ENCODE measurements around the gene UBQLN2.
A peak's percentile ranks its signal among the peaks of the same experiment; 100 is the strongest.
"Not testable (repeated sequence)": the region's sequence is repeated elsewhere in the genome, so short reads cannot be mapped to it uniquely, and the experiment has no call there.

UBQLN2 gene

DNA sequence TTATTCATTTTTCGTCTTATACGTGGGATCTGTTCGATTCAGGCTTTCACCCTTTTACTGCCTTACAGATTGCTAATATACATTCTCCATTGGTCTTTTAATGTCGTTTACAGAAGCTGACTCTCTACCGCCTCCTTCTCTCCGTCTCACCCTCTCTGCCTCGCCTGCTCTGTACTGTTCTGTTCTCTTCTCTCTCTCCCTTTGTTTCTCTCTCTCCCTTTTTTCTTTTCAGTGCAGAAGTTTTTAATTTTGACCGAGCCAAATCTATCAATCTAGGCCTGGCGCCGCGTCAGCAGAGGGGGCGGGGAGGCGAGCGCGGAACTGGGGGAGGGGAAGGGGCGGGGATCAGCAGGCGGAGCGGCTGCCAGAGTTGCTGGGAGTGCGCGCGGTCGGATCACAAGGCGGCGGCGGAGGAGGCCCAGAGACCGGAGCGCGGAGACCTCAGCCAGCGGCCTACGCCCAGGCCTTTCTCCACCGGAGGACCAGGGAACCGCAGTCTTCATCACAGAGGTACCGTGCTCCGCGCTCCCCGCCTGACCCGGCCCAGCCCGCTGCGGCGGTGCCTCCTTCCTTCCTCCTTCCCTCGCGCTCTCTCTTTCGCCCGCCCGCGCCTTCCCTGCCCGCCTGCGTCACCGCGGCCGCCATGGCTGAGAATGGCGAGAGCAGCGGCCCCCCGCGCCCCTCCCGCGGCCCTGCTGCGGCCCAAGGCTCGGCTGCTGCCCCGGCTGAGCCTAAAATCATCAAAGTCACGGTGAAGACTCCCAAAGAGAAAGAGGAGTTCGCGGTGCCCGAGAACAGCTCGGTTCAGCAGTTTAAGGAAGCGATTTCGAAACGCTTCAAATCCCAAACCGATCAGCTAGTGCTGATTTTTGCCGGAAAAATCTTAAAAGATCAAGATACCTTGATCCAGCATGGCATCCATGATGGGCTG, at the start of gene UBQLN2:
TSS of gene UBQLN2 (plus strand) at position 397 of the 931 bp plus-strand sequence. CDS start at position 644, 247 bp downstream.
- DNase-seq (ENCODE audit: low read depth in 2 of 2), result peak; percentile 64 to 72

DNA sequence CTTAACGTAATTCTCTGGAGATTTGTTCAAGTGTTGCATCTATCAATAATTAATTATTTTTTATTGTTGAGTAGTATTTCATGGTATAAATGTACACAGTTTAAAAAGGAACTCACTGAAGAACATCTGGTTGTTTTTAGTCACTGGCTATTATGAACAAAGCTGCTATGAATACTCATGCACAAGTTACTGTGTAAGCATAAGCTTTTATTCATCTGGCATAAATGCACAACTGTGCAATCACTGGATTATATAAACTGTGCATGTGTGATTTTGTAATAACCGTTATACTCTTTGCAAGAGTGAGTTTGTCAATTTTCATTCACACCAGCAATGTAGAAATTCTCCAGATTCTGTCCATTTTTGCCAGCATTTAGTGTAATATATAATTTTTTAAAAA, 43.8 kb upstream of the UBQLN2 start:
- no peak for DNase-seq (ENCODE audit: low read depth in 2 of 2)

DNA sequence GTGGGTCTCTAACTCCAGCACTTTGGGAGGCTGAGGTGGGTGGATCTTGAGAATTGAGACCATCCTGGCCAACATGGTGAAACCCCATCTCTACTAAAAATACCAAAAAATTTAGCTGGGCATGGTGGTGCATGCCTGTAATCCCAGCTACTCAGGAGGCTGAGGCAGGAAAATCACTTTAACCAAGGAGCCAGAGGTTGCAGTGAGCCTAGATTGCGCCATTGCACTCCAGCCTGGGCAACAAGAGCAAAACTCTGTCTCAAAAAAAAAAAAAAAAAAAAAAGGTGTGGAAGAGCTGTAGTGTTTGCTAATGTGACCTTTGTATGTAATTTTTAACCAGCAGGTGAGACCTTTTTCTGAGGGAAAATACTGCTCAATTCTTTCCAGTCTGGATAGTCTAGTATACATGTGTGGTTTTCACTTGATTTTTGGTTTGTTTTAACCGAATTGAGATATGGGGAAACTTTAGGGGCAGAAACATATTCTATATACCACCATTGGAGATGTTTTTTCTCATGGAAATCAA, 33.9 kb upstream of the UBQLN2 start:
- DNase-seq (ENCODE audit: low read depth in 2 of 2), result not testable (repeated sequence)

DNA sequence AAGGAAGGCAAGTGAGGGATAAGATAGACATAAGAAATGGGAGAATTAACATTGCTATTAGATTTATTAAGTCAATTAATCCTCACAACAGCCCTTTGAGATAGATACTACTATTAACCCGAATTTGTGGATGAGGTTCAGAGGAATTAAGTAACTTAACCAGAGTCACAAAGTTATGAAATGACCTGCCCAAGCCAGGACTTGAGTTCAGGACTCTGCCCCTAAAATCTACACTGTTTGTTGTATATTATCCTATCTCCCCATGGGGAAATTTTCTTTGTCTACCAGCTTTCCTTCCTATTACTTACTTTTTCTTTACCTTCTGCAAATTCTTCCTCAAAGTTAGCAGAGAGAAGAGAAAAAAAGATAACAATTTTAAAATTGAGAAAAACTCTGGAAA, 33.4 kb upstream of the UBQLN2 start:
- DNase-seq (ENCODE audit: low read depth in 2 of 2), result no peak

DNA sequence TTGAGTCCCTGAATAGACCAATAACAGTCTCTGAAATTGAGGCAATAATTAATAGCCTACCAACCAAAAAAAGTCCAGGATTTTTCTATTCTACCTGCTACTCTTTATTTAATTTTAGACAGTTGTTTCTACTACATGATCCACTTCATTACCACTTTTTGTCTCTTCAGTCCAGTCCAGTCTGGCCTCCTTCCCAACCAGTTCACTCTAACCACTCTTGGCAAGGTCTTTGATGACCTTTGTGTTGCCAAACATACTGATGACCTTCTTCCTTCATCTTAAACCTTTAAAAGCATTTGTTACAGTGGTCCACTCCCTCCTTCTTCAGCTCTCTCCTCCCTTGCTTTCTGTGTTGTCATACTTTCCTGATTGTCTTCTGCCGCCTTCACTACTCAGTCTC, 12.8 kb upstream of the UBQLN2 start:
- no peak for DNase-seq (ENCODE audit: low read depth in 2 of 2)

DNA sequence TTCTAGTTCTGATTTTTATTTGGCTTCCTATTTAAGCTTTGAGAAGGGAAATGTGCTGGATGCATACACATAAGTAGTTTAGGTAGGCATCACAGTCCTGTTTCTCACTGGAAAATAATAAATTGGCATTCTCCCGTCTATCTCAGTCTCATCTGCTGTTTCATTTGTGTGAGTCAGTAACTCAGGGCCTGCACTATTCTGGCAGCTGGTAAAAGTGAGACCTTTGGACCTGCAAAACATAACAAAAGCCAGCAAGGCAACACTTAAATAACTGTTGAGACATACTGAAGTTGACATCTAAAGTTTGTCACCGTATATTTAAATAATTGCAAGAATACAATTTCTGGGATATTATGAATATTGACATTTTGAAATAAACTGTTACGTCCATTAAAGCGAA, 8.6 kb upstream of the UBQLN2 start:
- no peak for DNase-seq (ENCODE audit: low read depth in 2 of 2)

DNA sequence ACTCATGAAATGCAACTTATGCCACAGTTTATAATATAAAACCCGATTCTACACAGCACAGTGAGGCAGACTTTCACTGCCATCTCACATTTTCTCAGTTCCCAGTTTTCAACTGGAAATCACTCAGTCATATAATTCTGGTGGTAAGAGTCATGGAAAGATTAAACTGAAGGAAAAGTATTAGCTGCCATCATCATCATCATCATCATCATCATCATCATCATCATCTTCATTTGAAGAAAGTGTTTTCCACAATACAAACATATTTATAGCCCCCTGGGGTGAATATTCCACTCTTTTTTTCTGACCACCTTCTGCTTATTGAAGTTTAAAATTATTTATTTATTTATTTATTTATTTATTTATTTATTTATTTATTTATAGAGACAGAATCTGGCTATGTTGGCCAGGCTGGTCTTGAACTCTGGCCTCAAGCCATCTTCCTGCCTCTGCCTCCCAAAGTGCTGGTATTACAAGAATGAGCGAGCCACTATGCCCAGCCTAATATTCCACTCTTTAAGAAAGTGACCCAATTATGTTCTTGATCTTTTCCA, 6.0 kb upstream of the UBQLN2 start:
- no peak for DNase-seq (ENCODE audit: low read depth in 2 of 2)

DNA sequence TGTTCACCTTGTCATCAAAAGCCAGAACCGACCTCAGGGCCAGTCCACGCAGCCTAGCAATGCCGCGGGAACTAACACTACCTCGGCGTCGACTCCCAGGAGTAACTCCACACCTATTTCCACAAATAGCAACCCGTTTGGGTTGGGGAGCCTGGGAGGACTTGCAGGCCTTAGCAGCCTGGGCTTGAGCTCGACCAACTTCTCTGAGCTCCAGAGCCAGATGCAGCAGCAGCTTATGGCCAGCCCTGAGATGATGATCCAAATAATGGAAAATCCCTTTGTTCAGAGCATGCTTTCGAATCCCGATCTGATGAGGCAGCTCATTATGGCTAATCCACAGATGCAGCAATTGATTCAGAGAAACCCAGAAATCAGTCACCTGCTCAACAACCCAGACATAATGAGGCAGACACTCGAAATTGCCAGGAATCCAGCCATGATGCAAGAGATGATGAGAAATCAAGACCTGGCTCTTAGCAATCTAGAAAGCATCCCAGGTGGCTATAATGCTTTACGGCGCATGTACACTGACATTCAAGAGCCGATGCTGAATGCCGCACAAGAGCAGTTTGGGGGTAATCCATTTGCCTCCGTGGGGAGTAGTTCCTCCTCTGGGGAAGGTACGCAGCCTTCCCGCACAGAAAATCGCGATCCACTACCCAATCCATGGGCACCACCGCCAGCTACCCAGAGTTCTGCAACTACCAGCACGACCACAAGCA, 898 bp downstream of the UBQLN2 start:
- no peak for DNase-seq (ENCODE audit: low read depth in 2 of 2)

DNA sequence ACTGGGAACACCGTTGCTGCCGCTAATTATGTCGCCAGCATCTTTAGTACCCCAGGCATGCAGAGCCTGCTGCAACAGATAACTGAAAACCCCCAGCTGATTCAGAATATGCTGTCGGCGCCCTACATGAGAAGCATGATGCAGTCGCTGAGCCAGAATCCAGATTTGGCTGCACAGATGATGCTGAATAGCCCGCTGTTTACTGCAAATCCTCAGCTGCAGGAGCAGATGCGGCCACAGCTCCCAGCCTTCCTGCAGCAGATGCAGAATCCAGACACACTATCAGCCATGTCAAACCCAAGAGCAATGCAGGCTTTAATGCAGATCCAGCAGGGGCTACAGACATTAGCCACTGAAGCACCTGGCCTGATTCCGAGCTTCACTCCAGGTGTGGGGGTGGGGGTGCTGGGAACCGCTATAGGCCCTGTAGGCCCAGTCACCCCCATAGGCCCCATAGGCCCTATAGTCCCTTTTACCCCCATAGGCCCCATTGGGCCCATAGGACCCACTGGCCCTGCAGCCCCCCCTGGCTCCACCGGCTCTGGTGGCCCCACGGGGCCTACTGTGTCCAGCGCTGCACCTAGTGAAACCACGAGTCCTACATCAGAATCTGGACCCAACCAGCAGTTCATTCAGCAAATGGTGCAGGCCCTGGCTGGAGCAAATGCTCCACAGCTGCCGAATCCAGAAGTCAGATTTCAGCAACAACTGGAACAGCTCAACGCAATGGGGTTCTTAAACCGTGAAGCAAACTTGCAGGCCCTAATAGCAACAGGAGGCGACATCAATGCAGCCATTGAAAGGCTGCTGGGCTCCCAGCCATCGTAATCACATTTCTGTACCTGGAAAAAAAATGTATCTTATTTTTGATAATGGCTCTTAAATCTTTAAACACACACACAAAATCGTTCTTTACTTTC, 1.8 kb downstream of the UBQLN2 start:
- DNase-seq (ENCODE audit: low read depth in 2 of 2), result no peak

DNA sequence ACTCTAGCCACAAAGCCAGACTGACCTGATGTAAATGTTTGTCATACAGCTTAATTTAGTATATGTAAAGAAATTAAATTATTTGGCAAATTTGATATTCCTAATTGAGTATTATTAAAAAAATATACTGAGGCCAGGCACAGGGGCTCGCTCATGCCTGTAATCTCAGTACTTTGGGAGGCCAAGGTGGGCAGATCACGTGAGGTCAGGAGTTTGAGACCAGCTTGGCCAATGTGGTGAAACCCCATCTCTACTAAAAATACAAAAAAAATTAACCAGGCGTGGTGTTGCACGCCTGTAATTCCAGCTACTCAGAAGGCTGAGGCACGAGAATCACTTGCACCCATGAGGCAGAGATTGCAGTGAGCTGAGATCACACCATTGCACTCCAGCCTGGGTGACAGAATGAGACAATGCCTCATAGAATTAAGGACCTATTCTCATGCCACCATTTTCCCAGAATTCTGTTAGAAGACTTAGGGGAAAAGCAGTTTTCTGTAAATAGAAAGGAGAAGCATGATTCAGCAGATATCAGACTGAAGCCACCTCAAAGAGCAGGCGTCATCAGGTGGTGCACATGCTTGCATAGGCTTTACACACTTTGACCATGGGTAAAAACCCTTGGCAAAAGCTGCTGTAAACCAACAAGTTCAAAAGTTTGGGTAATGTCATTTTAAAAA, 6.1 kb downstream of the UBQLN2 start:
- no peak for DNase-seq (ENCODE audit: low read depth in 2 of 2)

DNA sequence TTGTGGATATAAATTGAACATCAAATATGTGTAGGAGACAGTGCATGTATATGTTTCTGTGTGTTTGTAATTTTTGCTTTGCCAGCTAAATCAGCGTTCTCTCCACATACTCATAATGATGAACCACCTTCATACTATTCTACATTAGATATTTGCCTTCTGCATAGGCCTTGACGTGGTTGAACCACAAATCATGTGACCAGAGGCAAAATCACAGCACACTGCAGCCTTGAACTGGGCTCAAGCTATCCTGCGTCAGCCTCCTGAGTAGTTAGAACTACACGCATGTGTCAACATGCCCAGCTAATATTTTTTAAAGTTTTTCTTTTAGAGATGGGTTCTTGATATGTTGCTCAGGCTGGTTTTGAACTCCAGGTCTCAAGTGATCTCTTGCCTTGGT, 9.5 kb downstream of the UBQLN2 start:
- DNase-seq (ENCODE audit: low read depth in 2 of 2), result no peak

DNA sequence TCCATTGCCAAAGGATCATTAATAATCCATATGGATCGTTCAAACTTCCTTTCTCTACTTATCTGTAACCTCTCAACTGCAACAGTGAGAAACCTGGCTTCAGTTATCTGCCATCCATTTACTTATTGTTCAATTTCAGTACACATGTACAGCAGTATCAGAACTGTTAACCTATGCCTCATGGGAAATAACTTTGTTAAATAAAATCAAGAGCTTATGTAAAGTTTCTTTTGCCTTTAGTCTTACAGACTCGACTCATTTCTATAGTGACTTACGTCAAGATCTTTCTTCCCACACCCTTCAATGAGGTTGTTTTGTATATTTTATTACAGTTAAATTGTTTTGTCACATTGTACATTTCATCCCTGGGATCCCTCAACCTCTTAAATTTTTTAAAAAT, 11.4 kb downstream of the UBQLN2 start:
- no peak for DNase-seq (ENCODE audit: low read depth in 2 of 2)

DNA sequence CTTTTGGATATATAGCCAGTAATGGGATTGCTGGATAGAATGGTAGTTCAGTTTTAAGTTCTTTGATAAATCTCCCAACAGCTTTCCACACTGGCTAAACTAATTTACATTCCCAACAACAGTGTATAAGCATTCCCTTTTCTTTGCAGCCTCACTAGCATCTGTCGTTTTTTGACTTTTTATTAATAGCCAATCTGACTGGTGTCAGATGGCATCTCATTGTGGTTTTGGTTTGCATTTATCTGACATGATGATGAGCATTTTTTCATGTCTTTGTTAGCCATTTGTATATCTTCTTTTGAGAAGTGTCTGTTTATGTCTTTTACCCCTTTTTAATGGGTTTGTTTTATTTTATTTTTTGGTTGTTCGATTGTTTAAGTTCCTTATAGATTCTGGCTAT, 13.3 kb downstream of the UBQLN2 start:
- DNase-seq (ENCODE audit: low read depth in 2 of 2), result no peak

DNA sequence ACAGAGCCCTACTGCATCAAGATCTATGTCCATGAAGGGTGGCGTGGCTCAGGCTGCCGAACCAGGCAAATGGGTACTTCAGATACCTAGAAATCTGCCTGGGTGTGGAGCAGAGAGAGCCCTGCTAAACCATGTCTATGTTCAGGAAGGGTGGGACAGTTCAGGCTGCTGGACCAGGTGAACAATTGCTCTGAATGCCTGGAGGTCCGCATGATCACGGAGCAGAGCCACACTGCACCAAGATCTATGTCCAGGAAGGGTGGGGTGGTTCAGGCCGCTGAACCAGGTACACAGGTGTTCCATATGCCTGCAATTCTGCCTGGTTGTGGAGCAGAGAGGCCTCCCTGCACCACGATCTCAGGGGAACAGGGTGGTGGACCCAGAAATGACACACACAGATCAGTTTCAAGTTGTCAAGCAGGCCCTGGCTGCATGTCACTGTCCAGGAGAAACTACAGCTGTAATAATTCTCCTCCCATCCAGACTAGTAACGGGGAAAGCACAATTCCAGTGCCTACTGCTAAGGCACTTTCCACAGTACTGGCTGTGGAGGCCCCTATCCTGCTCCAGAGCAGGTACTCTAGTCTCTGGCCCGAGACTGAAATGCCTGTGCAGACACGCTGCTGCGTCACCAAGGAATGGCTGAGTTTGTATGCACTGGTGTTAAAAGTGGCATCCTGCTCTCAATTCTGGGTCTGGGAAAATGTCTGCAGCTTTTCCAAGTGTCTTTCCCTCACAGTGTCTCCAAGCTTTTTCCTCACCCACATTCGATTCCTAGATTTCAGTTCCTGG, 25.2 kb downstream of the UBQLN2 start:
- DNase-seq (ENCODE audit: low read depth in 2 of 2), result no peak

DNA sequence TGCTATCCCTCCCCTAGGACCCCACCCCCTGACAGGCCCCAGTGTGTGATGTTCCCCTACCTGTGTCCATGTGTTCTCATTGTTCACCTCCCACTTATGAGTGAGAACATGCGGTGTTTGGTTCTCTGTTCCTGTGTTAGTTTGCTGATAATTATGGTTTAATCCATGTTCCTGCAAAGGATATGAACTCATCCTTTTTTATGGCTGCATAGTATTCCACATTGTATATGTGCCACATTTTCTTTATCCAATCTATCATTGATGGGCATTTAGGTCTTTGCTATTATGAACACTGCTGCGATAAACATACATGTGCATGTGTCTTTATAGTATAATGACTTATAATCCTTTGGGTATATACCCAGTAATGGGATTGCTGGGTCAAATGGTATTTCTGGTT, 28.4 kb downstream of the UBQLN2 start:
- DNase-seq (ENCODE audit: low read depth in 2 of 2), result not testable (repeated sequence)

DNA sequence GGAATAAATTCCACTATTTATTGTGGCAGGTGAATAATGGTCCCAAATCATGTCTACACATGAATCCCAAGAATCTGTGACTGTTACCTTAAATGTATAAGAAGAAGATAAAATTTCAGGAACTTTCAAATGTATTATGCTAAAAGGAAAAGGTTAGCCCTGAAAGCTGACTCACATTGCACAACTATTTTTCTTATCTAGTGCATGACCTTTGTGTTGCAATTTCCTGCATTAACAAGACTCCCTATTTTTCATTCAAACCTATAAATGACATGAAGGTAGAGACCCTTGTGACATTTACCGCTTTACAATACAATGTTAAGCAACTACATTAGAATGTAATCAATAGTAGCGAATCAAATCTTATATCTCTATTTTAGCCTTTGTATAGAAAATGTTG, 36.7 kb downstream of the UBQLN2 start:
- DNase-seq (ENCODE audit: low read depth in 2 of 2), result no peak

DNA sequence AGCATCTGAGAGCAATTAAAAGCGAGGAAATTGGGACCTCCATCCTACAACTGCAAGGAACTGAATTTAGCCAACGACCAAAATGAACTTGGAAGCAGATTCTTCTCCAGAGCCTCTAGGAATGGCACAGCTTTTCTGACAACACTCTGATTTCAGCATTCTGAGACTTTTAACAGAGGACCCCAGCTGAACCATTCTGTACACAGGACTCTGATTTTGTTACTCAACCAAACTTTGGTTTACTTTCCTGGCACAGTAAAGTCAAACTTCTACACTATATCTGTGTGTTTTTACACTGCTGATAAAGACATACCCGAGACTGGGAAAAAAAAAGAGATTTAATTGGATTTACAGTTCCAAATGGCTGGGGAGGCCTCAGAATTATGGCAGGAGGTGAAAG, 37.6 kb downstream of the UBQLN2 start:
- DNase-seq (ENCODE audit: low read depth in 2 of 2), result no peak

DNA sequence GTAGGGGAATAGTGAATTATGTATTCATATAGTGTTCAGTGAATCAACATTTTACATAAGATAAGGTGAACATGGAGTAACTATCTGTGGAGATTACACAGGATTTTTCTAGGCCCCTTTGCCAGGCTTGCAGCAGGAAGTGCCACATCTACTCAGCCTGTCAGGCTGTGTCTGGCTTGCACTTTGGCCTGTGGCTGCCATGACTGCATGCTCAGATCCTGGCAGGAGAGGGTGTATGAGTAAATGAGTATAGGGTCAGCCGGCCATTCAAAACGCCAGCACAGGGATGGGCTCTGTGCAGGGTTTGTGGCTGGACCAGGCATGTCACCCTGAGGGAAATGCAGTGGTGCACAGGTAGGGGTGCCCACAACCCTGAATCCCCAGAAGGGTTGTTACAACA, 51.9 kb downstream of the UBQLN2 start:
- no peak for DNase-seq (ENCODE audit: low read depth in 2 of 2)
